Kidney epithelial cell (primary cell): Measurements from ENCODE around the gene SMAP2. TPM values are rescaled to one million over a fixed set of nuclear protein-coding genes. Genes with fewer than 3 reads are reported as not detected.

Experiments
- DNase-seq: peaks from one replicate; pipeline ENCODE4 v3.0.0-alpha.2; 2010; ENCODE audit warnings: low read depth
- H3K27me3 ChIP-seq: 2 replicates; pipeline ENCODE4 v1.6.0; 2011; ENCODE audit warnings: low read length; ENCODE audit not compliant: control insufficient read depth, insufficient read depth
- H3K36me3 ChIP-seq: 2 replicates; pipeline ENCODE4 v1.5.1; 2011; ENCODE audit warnings: low read length; ENCODE audit not compliant: control insufficient read depth, insufficient read depth
- H3K4me3 ChIP-seq: 2 replicates; pipeline ENCODE4 v1.5.1; 2011; ENCODE audit warnings: low read depth, mild to moderate bottlenecking, control low read depth, low read length
- CTCF ChIP-seq: IDR thresholded peaks from 2 replicates; pipeline ENCODE4 v1.5.1; 2011; ENCODE audit warnings: mild to moderate bottlenecking, moderate library complexity, low read length, control low read depth, inconsistent platforms; ENCODE audit not compliant: insufficient read depth, poor library complexity, severe bottlenecking
- total RNA-seq: library from RNA; depleted of rRNA; stranded (reverse); fragments of >200 nt; gene quantifications from 2 replicates; pipeline ENCODE4 v1.2.3, GENCODE V29; 2015

The SMAP2 gene
- total RNA-seq, 1 donor from 2014 or later, result 13.8 TPM

DNA sequence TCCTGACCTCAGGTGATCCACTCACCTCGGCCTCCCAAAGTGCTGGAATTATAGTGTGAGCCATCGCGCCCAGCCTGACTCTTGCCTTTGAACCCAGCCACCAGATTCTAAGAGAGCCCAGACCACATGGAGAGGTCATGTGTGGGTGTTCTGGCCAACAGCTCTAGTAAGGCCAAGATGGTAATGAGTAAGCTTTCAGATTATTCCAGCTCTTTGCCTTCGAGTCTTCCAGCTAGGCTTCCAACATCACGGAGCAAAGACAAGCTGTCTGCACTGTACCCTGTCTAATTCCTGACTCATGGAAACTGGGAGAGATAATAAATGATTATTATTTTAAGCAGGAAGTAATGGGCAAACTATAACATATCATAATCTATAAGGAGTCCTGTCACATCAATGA lies 61.9 kb downstream of the SMAP2 start:
- Histone ChIP-seq H3K4me3 (no peak overlapping the region), H3K36me3 (no peaks in the 10 kb centered on the region), H3K27me3 (no peaks in the 10 kb centered on the region)
- TF ChIP-seq CTCF, result no peak
- DNase-seq, result no peak

GRCh38 chr1:40435876-40436275 lies 62.3 kb downstream of the SMAP2 start:
- H3K4me3 ChIP-seq, result no peak overlapping the region
- H3K36me3 ChIP-seq, result no peaks in the 10 kb centered on the region
- no peak for DNase-seq
- TF ChIP-seq CTCF, result no peak
- H3K27me3 ChIP-seq, result no peaks in the 10 kb centered on the region

DNA sequence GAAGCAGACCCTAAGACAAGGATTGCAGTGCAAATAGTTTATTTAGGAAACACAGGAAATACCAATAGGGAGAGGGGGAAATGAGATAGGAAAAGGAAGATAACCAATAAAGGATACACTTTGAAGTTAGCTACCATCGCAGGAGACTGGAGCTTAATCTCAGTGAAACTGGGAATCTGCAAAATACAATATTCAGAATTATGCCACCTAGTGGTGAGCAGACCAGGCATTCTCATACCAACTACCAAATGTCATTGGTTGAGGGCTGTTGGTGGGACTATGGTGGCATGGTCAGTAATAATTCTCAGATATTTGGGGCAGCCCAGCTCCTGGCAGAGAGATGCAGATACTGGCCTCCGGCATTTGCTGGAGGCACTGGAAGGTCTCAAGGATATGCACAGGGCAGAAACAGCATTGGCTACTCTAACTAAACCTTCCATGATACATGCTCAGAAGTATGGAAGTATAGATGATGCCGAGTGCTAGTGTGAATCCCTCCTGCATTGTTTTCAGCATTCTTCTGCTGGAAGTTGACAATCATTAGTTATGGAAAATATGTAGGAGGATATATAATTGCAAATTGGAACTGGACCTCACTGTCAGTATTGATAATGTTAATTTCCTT lies 65.0 kb downstream of the SMAP2 start:
- no peak for DNase-seq
- no peaks in the 10 kb centered on the region for H3K36me3 ChIP-seq
- TF ChIP-seq CTCF, result peak; percentile 46
- no peaks in the 10 kb centered on the region for H3K27me3 ChIP-seq
- H3K4me3 ChIP-seq, result no peak overlapping the region

DNA sequence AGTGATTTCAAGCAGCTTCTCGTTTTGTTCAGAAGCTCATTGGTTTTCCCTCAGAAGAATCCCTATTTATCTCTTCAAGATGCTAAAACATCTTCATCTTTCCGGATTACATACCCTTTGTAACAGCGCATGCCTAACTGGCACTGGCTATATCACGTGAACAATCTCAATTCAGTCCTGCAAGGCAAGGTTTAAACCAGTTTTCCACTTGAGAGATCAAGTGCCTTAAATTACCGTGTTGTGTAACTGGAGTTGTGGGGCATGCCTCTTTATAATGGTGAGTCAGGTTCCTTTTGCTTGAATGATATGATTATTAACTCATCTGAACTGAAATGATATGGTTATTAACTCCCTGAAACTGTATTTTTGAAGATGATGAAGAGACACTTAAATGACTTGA lies 65.7 kb downstream of the SMAP2 start:
- no peak for TF ChIP-seq CTCF
- DNase-seq, result no peak
- Histone ChIP-seq H3K36me3 (no peaks in the 10 kb centered on the region), H3K4me3 (no peak overlapping the region), H3K27me3 (no peaks in the 10 kb centered on the region)

DNA sequence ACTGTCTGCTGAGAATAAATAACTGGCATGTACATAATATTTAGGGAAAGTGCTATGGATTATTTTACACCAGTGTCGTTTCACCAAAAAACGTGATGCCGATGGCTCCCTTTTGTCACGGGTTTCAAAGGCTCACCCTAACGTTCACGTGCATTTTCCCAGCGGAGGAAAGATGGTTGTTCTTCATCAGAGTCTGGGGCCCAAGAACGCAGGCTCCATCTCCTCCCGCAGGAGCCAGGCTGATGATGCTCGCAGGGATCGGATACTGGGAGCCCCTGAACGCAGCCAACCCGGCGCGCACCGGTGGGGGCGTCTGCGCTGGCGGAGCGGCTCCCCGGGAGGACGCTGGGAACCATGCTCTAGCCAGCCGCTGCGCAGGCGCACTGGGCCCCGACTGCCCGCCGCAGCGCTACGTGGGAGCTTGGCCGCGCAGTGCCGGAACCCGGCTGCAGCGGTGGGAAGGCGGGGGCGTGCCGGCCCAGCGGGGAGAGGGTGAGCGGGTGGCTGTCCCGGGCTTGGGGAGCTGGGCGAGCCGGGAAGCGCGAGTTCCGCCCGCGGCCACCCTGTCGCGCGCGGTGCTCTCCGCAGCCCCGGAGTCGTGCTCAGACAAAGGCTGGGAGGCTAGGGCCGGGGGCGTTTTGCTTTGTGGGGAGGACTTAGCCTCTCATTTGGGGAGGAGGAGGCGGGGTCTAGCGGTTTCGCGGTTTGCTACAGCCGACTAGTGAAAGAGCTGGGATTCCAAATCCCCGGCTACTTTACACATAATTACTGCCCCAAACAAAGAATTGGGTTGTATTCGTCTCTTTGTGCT lies 76.4 kb downstream of the SMAP2 start, which contains the start of gene ZFP69B:
ZFP69B (plus strand) TSS at position 793 of the 811 bp plus-strand sequence. CDS start 486 bp downstream, outside the sequence.
- Histone ChIP-seq H3K4me3 (peak within 1 kb of the TSS; percentile 70), H3K27me3 (no peaks in the 10 kb centered on the region), H3K36me3 (no peaks in the 10 kb centered on the region)
- peak; percentile 51 for DNase-seq
- no peak for TF ChIP-seq CTCF
